DMS114 treated with DMSO at 0.1 percent for 48 hours (cell line): Measurements from ENCODE around the gene CAMK2N1.

Experiments
- DNase-seq: peaks from one replicate; lab custom pipeline; 2025; ENCODE audit not compliant: unreplicated experiment; lab: John Stamatoyannopoulos, UW

The CAMK2N1 gene

GRCh38 chr1:20446796-20447195, 39.2 kb downstream of the CAMK2N1 start:
- no peak for DNase-seq

GRCh38 chr1:20445956-20446355, 40.1 kb downstream of the CAMK2N1 start:
- no peak for DNase-seq

GRCh38 chr1:20443703-20444586, 42.1 kb downstream of the CAMK2N1 start:
- no peak for DNase-seq

- no peak for DNase-seq
These were observed 42.9 kb downstream of the CAMK2N1 start for GRCh38 chr1:20442920-20443625.

- no peak for DNase-seq
These were observed 45.2 kb downstream of the CAMK2N1 start for GRCh38 chr1:20440785-20441200.

- no peak for DNase-seq
These were observed 46.7 kb downstream of the CAMK2N1 start for GRCh38 chr1:20439282-20439681.

- no peak for DNase-seq
These were observed 48.4 kb downstream of the CAMK2N1 start for GRCh38 chr1:20437640-20438039.

- no peak for DNase-seq
These were observed 53.1 kb downstream of the CAMK2N1 start for GRCh38 chr1:20432891-20433290.
